ENCODE data around the gene HOXD9.

The HOXD9 gene

GRCh38 chr2:176161825-176162626 lies 39.5 kb downstream of the HOXD9 start:
- in situ Hi-C loops (cut with MboI; ENCODE audit: low sequenced_read_pairs): no loop called here

GRCh38 chr2:176162911-176163671 lies 40.6 kb downstream of the HOXD9 start:
- in situ Hi-C loops (cut with MboI; ENCODE audit: low sequenced_read_pairs): no loop called here

GRCh38 chr2:176163672-176164056 lies 41.1 kb downstream of the HOXD9 start:
- in situ Hi-C loops (cut with MboI; ENCODE audit: low sequenced_read_pairs): no loop called here

GRCh38 chr2:176164201-176164600 lies 41.7 kb downstream of the HOXD9 start:
- in situ Hi-C loops (cut with MboI; ENCODE audit: low sequenced_read_pairs): no loop called here

- in situ Hi-C loops (cut with MboI; ENCODE audit: low sequenced_read_pairs): no loop called here
These were observed 42.3 kb downstream of the HOXD9 start for GRCh38 chr2:176164611-176165369.

GRCh38 chr2:176165370-176166050 lies 43.0 kb downstream of the HOXD9 start:
- in situ Hi-C loops (cut with MboI; ENCODE audit: low sequenced_read_pairs): no loop called here

GRCh38 chr2:176166272-176166671 lies 43.8 kb downstream of the HOXD9 start:
- in situ Hi-C loops (cut with MboI; ENCODE audit: low sequenced_read_pairs): no loop called here

- in situ Hi-C loops (cut with MboI; ENCODE audit: low sequenced_read_pairs): no loop called here
These were observed 44.9 kb downstream of the HOXD9 start for GRCh38 chr2:176167398-176167797.

- in situ Hi-C loops (cut with MboI; ENCODE audit: low sequenced_read_pairs): no loop called here
These were observed 46.7 kb downstream of the HOXD9 start for GRCh38 chr2:176169181-176169580.

- in situ Hi-C loops (cut with MboI; ENCODE audit: low sequenced_read_pairs): no loop called here
These were observed 47.2 kb downstream of the HOXD9 start for GRCh38 chr2:176169711-176170110.

GRCh38 chr2:176170602-176171305 lies 48.2 kb downstream of the HOXD9 start:
- in situ Hi-C loops (cut with MboI; ENCODE audit: low sequenced_read_pairs): no loop called here

GRCh38 chr2:176171351-176172006 lies 49.0 kb downstream of the HOXD9 start:
- in situ Hi-C loops (cut with MboI; ENCODE audit: low sequenced_read_pairs): no loop called here

GRCh38 chr2:176172007-176172894 lies 49.7 kb downstream of the HOXD9 start:
- in situ Hi-C loops (cut with MboI; ENCODE audit: low sequenced_read_pairs): no loop called here

GRCh38 chr2:176172895-176173566 lies 50.5 kb downstream of the HOXD9 start:
- in situ Hi-C loops (cut with MboI; ENCODE audit: low sequenced_read_pairs): no loop called here

GRCh38 chr2:176173567-176174381 lies 51.3 kb downstream of the HOXD9 start:
- in situ Hi-C loops (cut with MboI; ENCODE audit: low sequenced_read_pairs): no loop called here

- in situ Hi-C loops (cut with MboI; ENCODE audit: low sequenced_read_pairs): no loop called here
These were observed 51.9 kb downstream of the HOXD9 start for GRCh38 chr2:176174382-176174823.

Measured in HL-60/S4 treated with phorbol 12-myristate 13-acetate at 8.2 ng/mL for 4 days and 3 days (cell line).